ENCODE measurements around the gene UBR3. TPM values are rescaled to one million over a fixed set of nuclear protein-coding genes. Genes with fewer than 3 reads are reported as not detected.
A peak's percentile ranks its signal among the peaks of the same experiment; 100 is the strongest.

Gene UBR3
- total RNA-seq, 1 experiment from 2014 or later = 21.9 TPM

GRCh38 chr2:170044751-170045478, 217.7 kb downstream of the UBR3 start:
- no peak for TF ChIP-seq CTCF (conservative IDR thresholded peaks at IDR 0.05)
- H3K27me3 Mint-ChIP-seq (ENCODE audit: low read depth) = no peaks in the 10 kb centered on the region

More at GRCh38 chr2:170044751-170045478, 217.7 kb downstream of the UBR3 start:
- no peak overlapping the region for H2BK20ac ChIP-seq (ENCODE audit: low read depth, low read length, poor library complexity, severe bottlenecking)
- H3K56ac ChIP-seq (ENCODE audit: insufficient read length, low read depth, low read length) = no peak overlapping the region
- H4K8ac ChIP-seq (replicated peaks; ENCODE audit: insufficient read length, low read depth, low read length) = no peak overlapping the region
- H2BK120ac ChIP-seq (ENCODE audit: low read depth, low read length, poor library complexity, severe bottlenecking) = no peak overlapping the region
- H2BK5ac ChIP-seq (ENCODE audit: insufficient read length, low read length) = no peak overlapping the region
- peaks cover 7 to 11% of the 10 kb centered on the region in 2 experiments; a peak in 3 of 4 replicates for H3K4me1 Mint-ChIP-seq
- H3K4ac ChIP-seq (ENCODE audit: low read depth, low read length) = no peak overlapping the region
- no CpG with 5 or more reads among the region's 3 CpGs for WGBS (ENCODE audit: extremely low coverage, insufficient read length, low lambda C conversion rate)
- no peak overlapping the region for H2BK15ac ChIP-seq (ENCODE audit: low read depth, low read length)
- H4K20me1 ChIP-seq (ENCODE audit: control insufficient read depth, insufficient read depth, insufficient read length) = no peaks in the 10 kb centered on the region
- H4K5ac ChIP-seq (ENCODE audit: insufficient read length, low read depth, low read length) = no peak overlapping the region
- no peak overlapping the region for H3K4me2 ChIP-seq (ENCODE audit: insufficient read depth, insufficient read length, low read length)
- H3K27ac ChIP-seq (ENCODE audit: insufficient read length, low read depth, low read length) = no peak overlapping the region
- no peaks in the 10 kb centered on the region for H3K79me2 ChIP-seq (ENCODE audit: insufficient read depth, low read length)
- H3K79me1 ChIP-seq (ENCODE audit: insufficient read depth, low read depth, low read length, poor library complexity, severe bottlenecking) = no peaks in the 10 kb centered on the region
- 0 out of 7 replicates have a peak overlapping the region, but pooled peaks of 1 of the 3 experiments have one; percentile 1 for H3K27ac Mint-ChIP-seq
- no peak overlapping the region for H4K91ac ChIP-seq (ENCODE audit: insufficient read length, low read depth, low read length)
- H3K36me3 Mint-ChIP-seq (ENCODE audit: insufficient read depth in 1 of 3, low read depth in 3 of 3) = peaks cover 0 to 2% (median 0%) of the 10 kb centered on the region in 3 experiments; a peak in 2 of 7 replicates
- H3K9me3 Mint-ChIP-seq = no peaks in the 10 kb centered on the region
- H3K4me1 ChIP-seq (ENCODE audit: insufficient read depth, low read length) = no peaks in the 10 kb centered on the region
- no peak overlapping the region for H2BK12ac ChIP-seq (ENCODE audit: insufficient read length, low read depth, low read length)
- no peak overlapping the region for H2AFZ ChIP-seq (ENCODE audit: low read length)
- H3K23me2 ChIP-seq (ENCODE audit: insufficient read length, low read depth, low read length, poor library complexity, severe bottlenecking) = no peaks in the 10 kb centered on the region
- no peak overlapping the region for H2AK5ac ChIP-seq (ENCODE audit: insufficient read length, low read length)
- H3T11ph ChIP-seq (ENCODE audit: low read length) = no peak overlapping the region
- DNase-seq = no peak
- H3K9ac ChIP-seq (ENCODE audit: extremely low read depth, insufficient read length, low read length) = no peak overlapping the region
- H3K4me3 Mint-ChIP-seq = no peak overlapping the region
- no peak overlapping the region for H3K18ac ChIP-seq (ENCODE audit: insufficient read length, low read depth, low read length)
- H3K27me3 ChIP-seq (ENCODE audit: insufficient read depth, low read length) = no peaks in the 10 kb centered on the region
- H3K14ac ChIP-seq (ENCODE audit: insufficient read depth, low read length) = no peak overlapping the region
- H3K23ac ChIP-seq (ENCODE audit: insufficient read length, low read depth, low read length) = no peak overlapping the region
- no peaks in the 10 kb centered on the region for H3K9me3 ChIP-seq (ENCODE audit: control insufficient read depth, low read depth, low read length)

Measured in H9 (cell line).